ENCODE results near the gene MMP12. TPM values are rescaled to one million over a fixed set of nuclear protein-coding genes. Genes with fewer than 3 reads are reported as not detected.

Gene MMP12
- not detected for total RNA-seq

DNA sequence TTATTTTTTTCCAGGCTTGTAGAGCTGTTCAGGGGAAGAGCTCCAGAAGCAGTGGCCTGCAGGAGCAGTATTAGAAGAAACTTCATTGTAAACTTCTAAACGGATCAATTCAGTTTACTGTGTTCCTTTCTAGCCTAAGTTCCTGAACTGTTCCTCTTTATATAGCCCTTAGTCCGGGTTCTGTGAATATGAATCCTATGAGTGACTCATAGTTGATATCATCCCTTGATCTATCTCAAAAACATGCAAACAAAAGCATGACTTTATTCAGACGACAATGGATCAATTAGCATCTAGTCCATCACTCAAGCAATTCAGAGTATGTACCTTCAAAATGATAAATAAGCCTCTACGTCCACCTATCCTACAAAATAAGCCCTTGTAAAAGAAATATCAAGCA is at the start of gene MMP12:
Gene MMP12, minus strand, starts transcription at position 131 of the 400 bp plus-strand sequence. Its CDS starts 45 bp downstream, at position 86.
- 58 to 61% methylated on average over 4 of the region's 4 CpGs for WGBS, 2 donors (ENCODE audit: low coverage in 1 of 2)
- TF ChIP-seq POLR2AphosphoS5 (IDR thresholded peaks at IDR 0.05), result no peak
- no peak for TF ChIP-seq EP300 (IDR thresholded peaks at IDR 0.05)
- TF ChIP-seq, protein P1, sequence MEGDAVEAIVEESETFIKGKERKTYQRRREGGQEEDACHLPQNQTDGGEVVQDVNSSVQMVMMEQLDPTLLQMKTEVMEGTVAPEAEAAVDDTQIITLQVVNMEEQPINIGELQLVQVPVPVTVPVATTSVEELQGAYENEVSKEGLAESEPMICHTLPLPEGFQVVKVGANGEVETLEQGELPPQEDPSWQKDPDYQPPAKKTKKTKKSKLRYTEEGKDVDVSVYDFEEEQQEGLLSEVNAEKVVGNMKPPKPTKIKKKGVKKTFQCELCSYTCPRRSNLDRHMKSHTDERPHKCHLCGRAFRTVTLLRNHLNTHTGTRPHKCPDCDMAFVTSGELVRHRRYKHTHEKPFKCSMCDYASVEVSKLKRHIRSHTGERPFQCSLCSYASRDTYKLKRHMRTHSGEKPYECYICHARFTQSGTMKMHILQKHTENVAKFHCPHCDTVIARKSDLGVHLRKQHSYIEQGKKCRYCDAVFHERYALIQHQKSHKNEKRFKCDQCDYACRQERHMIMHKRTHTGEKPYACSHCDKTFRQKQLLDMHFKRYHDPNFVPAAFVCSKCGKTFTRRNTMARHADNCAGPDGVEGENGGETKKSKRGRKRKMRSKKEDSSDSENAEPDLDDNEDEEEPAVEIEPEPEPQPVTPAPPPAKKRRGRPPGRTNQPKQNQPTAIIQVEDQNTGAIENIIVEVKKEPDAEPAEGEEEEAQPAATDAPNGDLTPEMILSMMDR (IDR thresholded peaks at IDR 0.05), result no peak
- TF ChIP-seq POLR2A (IDR thresholded peaks at IDR 0.05), result no peak
- no peaks in the 10 kb centered on the region for H3K9me3 ChIP-seq
- no peaks in the 10 kb centered on the region for H3K36me3 ChIP-seq
- no peak within 1 kb of the TSS for H3K4me3 ChIP-seq
- H3K27ac ChIP-seq, result no peak within 1 kb of the TSS
- no peaks in the 10 kb centered on the region for H3K27me3 ChIP-seq
- ATAC-seq, result no peak
- no peaks in the 10 kb centered on the region for H3K4me1 ChIP-seq

DNA sequence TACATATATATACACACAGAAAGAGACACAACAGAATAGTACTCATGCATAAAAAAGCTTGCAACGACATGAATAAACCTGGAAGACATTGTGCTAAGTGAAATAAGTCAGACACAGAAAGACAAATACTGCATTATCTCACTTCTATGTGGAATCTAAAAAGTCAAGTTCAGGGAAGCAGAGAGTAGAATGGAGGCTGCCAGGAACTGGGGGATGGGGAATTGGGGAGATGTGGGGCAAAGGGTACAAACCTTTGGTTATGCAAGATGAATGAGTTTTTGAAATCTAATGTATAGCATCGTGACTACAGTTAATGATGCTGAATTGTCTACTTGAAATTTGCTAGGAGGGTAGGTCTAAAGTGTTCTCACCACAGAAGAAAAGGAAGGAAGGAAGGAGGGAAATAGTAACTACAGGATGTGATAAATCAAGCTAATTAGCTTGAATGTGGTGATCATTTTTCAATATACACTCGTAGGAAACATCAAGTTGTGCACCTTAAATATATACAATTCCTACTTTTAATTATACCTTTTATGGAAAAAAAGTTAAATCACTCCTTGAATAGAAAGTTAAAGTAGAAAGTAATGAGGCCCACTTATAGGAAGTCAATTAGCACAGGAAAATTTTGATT is 46.9 kb upstream of the MMP12 start:
- Histone ChIP-seq H3K27me3 (no peaks in the 10 kb centered on the region), H3K4me1 (no peaks in the 10 kb centered on the region), H3K27ac (no peak overlapping the region), H3K9me3 (no peaks in the 10 kb centered on the region), H3K36me3 (no peaks in the 10 kb centered on the region), H3K4me3 (no peak overlapping the region)
- ATAC-seq, result no peak
- WGBS, 2 donors (ENCODE audit: low coverage in 1 of 2), result 36 to 45% methylated on average over 3 of the region's 3 CpGs
- TF ChIP-seq, protein P1 (IDR thresholded peaks at IDR 0.05), result no peak
- no peak for TF ChIP-seq EP300 (IDR thresholded peaks at IDR 0.05)
- no peak for TF ChIP-seq POLR2AphosphoS5 (IDR thresholded peaks at IDR 0.05)
- no peak for TF ChIP-seq POLR2A (IDR thresholded peaks at IDR 0.05)

GRCh38 chr11:102920118-102920684 is 45.4 kb upstream of the MMP12 start:
- TF ChIP-seq, protein P1 (IDR thresholded peaks at IDR 0.05), result no peak
- no peak for TF ChIP-seq POLR2A (IDR thresholded peaks at IDR 0.05)
- no peak for TF ChIP-seq EP300 (IDR thresholded peaks at IDR 0.05)
- no peak for TF ChIP-seq POLR2AphosphoS5 (IDR thresholded peaks at IDR 0.05)
- Histone ChIP-seq H3K4me1 (no peaks in the 10 kb centered on the region), H3K27ac (no peak overlapping the region), H3K4me3 (no peak overlapping the region), H3K27me3 (no peaks in the 10 kb centered on the region), H3K36me3 (no peaks in the 10 kb centered on the region), H3K9me3 (no peaks in the 10 kb centered on the region)
- ATAC-seq, result peak; percentile 46
- WGBS, 2 donors (ENCODE audit: low coverage in 1 of 2), result 56 to 64% methylated on average over 11 to 13 of the region's 13 CpGs

DNA sequence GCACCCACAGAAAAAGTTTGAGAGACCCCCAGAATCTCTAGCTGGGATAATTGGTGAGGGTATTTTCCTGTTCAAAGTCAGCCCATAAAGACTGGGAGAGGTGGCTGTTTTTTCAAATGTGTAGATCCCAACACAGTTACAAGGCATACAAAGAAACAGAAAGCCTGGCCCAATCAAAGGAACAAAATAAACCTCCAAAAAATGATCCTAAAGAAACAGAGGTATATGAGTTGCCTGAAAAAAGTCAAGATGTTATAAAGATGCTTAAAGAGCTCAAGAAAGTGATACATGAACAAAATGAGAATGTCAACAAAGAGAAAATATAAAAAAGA is 40.2 kb upstream of the MMP12 start:
- no peak for ATAC-seq
- Histone ChIP-seq H3K36me3 (no peaks in the 10 kb centered on the region), H3K4me1 (no peaks in the 10 kb centered on the region), H3K9me3 (no peaks in the 10 kb centered on the region), H3K4me3 (no peak overlapping the region), H3K27ac (no peak overlapping the region), H3K27me3 (no peaks in the 10 kb centered on the region)
- TF ChIP-seq, protein P1 (IDR thresholded peaks at IDR 0.05), result no peak
- no peak for TF ChIP-seq POLR2A (IDR thresholded peaks at IDR 0.05)
- no peak for TF ChIP-seq EP300 (IDR thresholded peaks at IDR 0.05)
- no peak for TF ChIP-seq POLR2AphosphoS5 (IDR thresholded peaks at IDR 0.05)
